Rectal smooth muscle tissue (tissue), 1 donor: ENCODE results near the gene ABCG1.

ENCODE experiments used
- H3K27ac ChIP-seq: one replicate; pipeline ENCODE4 v1.7.0; 2013; ENCODE audit warnings: low read depth, low read length, inconsistent platforms
- H3K27me3 ChIP-seq: one replicate; pipeline ENCODE4 v1.7.0; 2013; ENCODE audit warnings: low read length; ENCODE audit not compliant: control insufficient read depth, insufficient read depth
- H3K36me3 ChIP-seq: one replicate; pipeline ENCODE4 v1.7.0; 2013; ENCODE audit warnings: low read length; ENCODE audit not compliant: control insufficient read depth, insufficient read depth
- H3K4me1 ChIP-seq: one replicate; pipeline ENCODE4 v1.7.0; 2013; ENCODE audit warnings: low read length; ENCODE audit not compliant: control insufficient read depth, insufficient read depth
- H3K4me3 ChIP-seq: one replicate; pipeline ENCODE4 v1.7.0; 2013; ENCODE audit warnings: low read length
- H3K9ac ChIP-seq: one replicate; pipeline ENCODE4 v1.7.0; 2013; ENCODE audit warnings: low read length

The ABCG1 gene

GRCh38 chr21:42254651-42255601 lies 36.0 kb downstream of the ABCG1 start:
- Histone ChIP-seq H3K9ac (no peak overlapping the region), H3K4me3 (no peak overlapping the region), H3K27ac (no peak overlapping the region), H3K36me3 (no peaks in the 10 kb centered on the region), H3K27me3 (no peaks in the 10 kb centered on the region), H3K4me1 (no peaks in the 10 kb centered on the region)

GRCh38 chr21:42255825-42256224 lies 36.9 kb downstream of the ABCG1 start:
- no peak overlapping the region for H3K27ac ChIP-seq
- H3K27me3 ChIP-seq = no peaks in the 10 kb centered on the region
- no peak overlapping the region for H3K9ac ChIP-seq
- no peaks in the 10 kb centered on the region for H3K36me3 ChIP-seq
- no peak overlapping the region for H3K4me3 ChIP-seq
- H3K4me1 ChIP-seq = no peaks in the 10 kb centered on the region

GRCh38 chr21:42256316-42256715 lies 37.4 kb downstream of the ABCG1 start:
- no peak overlapping the region for H3K9ac ChIP-seq
- no peaks in the 10 kb centered on the region for H3K27me3 ChIP-seq
- H3K36me3 ChIP-seq = no peaks in the 10 kb centered on the region
- no peaks in the 10 kb centered on the region for H3K4me1 ChIP-seq
- H3K4me3 ChIP-seq = no peak overlapping the region
- H3K27ac ChIP-seq = no peak overlapping the region

- no peak overlapping the region for H3K27ac ChIP-seq
- peaks cover 6% of the 10 kb centered on the region for H3K4me1 ChIP-seq
- no peak overlapping the region for H3K9ac ChIP-seq
- H3K27me3 ChIP-seq = no peaks in the 10 kb centered on the region
- no peaks in the 10 kb centered on the region for H3K36me3 ChIP-seq
- H3K4me3 ChIP-seq = no peak overlapping the region
Observed at GRCh38 chr21:42257091-42257765, 38.3 kb downstream of the ABCG1 start.

- Histone ChIP-seq H3K4me1 (peaks cover 14% of the 10 kb centered on the region), H3K27ac (no peak overlapping the region), H3K27me3 (no peaks in the 10 kb centered on the region), H3K36me3 (no peaks in the 10 kb centered on the region), H3K4me3 (no peak overlapping the region), H3K9ac (no peak overlapping the region)
Observed at GRCh38 chr21:42258150-42258884, 39.4 kb downstream of the ABCG1 start.

GRCh38 chr21:42258885-42259407 lies 40.0 kb downstream of the ABCG1 start:
- no peaks in the 10 kb centered on the region for H3K36me3 ChIP-seq
- peaks cover 15% of the 10 kb centered on the region for H3K4me1 ChIP-seq
- no peak overlapping the region for H3K9ac ChIP-seq
- H3K4me3 ChIP-seq = no peak overlapping the region
- no peaks in the 10 kb centered on the region for H3K27me3 ChIP-seq
- no peak overlapping the region for H3K27ac ChIP-seq

- H3K27ac ChIP-seq = no peak overlapping the region
- H3K36me3 ChIP-seq = no peaks in the 10 kb centered on the region
- peaks cover 15% of the 10 kb centered on the region for H3K4me1 ChIP-seq
- no peaks in the 10 kb centered on the region for H3K27me3 ChIP-seq
- H3K9ac ChIP-seq = no peak overlapping the region
- no peak overlapping the region for H3K4me3 ChIP-seq
Observed at GRCh38 chr21:42260121-42260520, 41.2 kb downstream of the ABCG1 start.

GRCh38 chr21:42261829-42262200 lies 42.9 kb downstream of the ABCG1 start:
- no peak overlapping the region for H3K27ac ChIP-seq
- H3K4me3 ChIP-seq = no peak overlapping the region
- H3K36me3 ChIP-seq = no peaks in the 10 kb centered on the region
- H3K4me1 ChIP-seq = peaks cover 15% of the 10 kb centered on the region
- H3K9ac ChIP-seq = no peak overlapping the region
- no peaks in the 10 kb centered on the region for H3K27me3 ChIP-seq

GRCh38 chr21:42262831-42263231 lies 43.9 kb downstream of the ABCG1 start:
- Histone ChIP-seq H3K27ac (no peak overlapping the region), H3K36me3 (no peaks in the 10 kb centered on the region), H3K4me3 (no peak overlapping the region), H3K9ac (no peak overlapping the region), H3K27me3 (no peaks in the 10 kb centered on the region), H3K4me1 (peaks cover 15% of the 10 kb centered on the region)

GRCh38 chr21:42263591-42264131 lies 44.7 kb downstream of the ABCG1 start:
- Histone ChIP-seq H3K4me1 (peaks cover 15% of the 10 kb centered on the region), H3K36me3 (no peaks in the 10 kb centered on the region), H3K27me3 (no peaks in the 10 kb centered on the region), H3K9ac (no peak overlapping the region), H3K27ac (no peak overlapping the region), H3K4me3 (no peak overlapping the region)

GRCh38 chr21:42264245-42265195 lies 45.6 kb downstream of the ABCG1 start:
- Histone ChIP-seq H3K27ac (no peak overlapping the region), H3K4me1 (peaks cover 15% of the 10 kb centered on the region)

More at GRCh38 chr21:42264245-42265195, 45.6 kb downstream of the ABCG1 start:
- H3K36me3 ChIP-seq = no peaks in the 10 kb centered on the region
- H3K27me3 ChIP-seq = no peaks in the 10 kb centered on the region
- no peak overlapping the region for H3K9ac ChIP-seq
- H3K4me3 ChIP-seq = no peak overlapping the region
